ENCODE data around the gene ANKRD42.

DNA sequence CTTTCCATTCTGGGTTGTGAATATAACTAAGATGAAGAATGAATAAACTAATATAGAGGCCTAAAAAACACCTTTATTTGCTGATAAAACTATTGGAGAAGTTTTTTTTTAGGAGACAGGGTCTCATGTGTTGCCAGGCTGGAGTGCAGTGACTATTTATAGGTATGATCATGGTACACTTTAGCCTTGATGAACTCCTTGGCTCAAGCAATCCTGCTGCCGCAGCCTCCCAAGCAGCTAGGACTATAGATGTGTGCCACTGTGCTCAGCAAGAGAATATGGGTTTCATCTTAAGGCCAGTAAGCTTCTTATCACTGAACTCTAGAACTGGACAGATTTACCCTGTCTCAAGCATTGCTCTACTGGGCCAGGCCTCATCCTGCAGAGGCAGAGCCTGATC, 66.0 kb downstream of the ANKRD42 start:
- TF ChIP-seq POLR2A (IDR thresholded peaks at IDR 0.05; ENCODE audit: low read depth, low read length) (no peak), POLR2AphosphoS5 (IDR thresholded peaks at IDR 0.05; ENCODE audit: low read depth, low read length) (no peak)

Data from GM12891 (cell line).